ENCODE measurements around the gene BROX.

- TF ChIP-seq FOXM1 (IDR thresholded peaks at IDR 0.05; ENCODE audit: borderline replicate concordance) = no peak
- TF ChIP-seq L3MBTL2 (conservative IDR thresholded peaks at IDR 0.05) = no peak
- TF ChIP-seq BHLHE40 (IDR thresholded peaks at IDR 0.05; ENCODE audit: borderline replicate concordance) = no peak
- TF ChIP-seq CTBP1 (IDR thresholded peaks at IDR 0.05; ENCODE audit: borderline replicate concordance) = no peak
These were observed 38.3 kb downstream of the BROX start for GRCh38 chr1:222750651-222751050.
